Thymus (tissue), 11 donors: Measurements from ENCODE around the gene MBLAC1. TPM values are rescaled to one million over a fixed set of nuclear protein-coding genes. Genes with fewer than 3 reads are reported as not detected.

Experiments
- DNase-seq, 9 donors: peaks; one replicate each; pipeline ENCODE4 v3.0.0-alpha.2; 2013; ENCODE audit warnings: low spot score in 9 of 9, low read depth in 6 of 9, missing footprints in 1 of 9
- H3K27ac ChIP-seq, 2 donors: one replicate each; pipeline ENCODE4 v1.5.1; 2013; ENCODE audit warnings: control low read depth in 1 of 2, low read depth in 1 of 2, low read length in 1 of 2, mild to moderate bottlenecking in 1 of 2, moderate library complexity in 1 of 2
- H3K27me3 ChIP-seq, 2 donors: one replicate each; pipeline ENCODE4 v1.5.1; 2013; ENCODE audit warnings: low read length in 1 of 2; ENCODE audit not compliant: control insufficient read depth in 2 of 2, insufficient read depth in 1 of 2
- H3K36me3 ChIP-seq, 2 donors: one replicate each; pipeline ENCODE4 v1.5.1; 2013; ENCODE audit warnings: low read length in 1 of 2, mild to moderate bottlenecking in 1 of 2, moderate library complexity in 1 of 2; ENCODE audit not compliant: control insufficient read depth in 2 of 2, insufficient read depth in 2 of 2
- H3K4me1 ChIP-seq, 2 donors: one replicate each; pipeline ENCODE4 v1.5.1; 2013; ENCODE audit warnings: low read length in 2 of 2; ENCODE audit not compliant: control insufficient read depth in 2 of 2, insufficient read depth in 2 of 2
- H3K4me3 ChIP-seq, 2 donors: one replicate each; pipeline ENCODE4 v1.5.1; 2013; ENCODE audit warnings: low read length in 2 of 2, control low read depth in 1 of 2, mild to moderate bottlenecking in 1 of 2
- H3K9me3 ChIP-seq, 2 donors: one replicate each; pipeline ENCODE4 v1.5.1; 2013; ENCODE audit warnings: low read length in 1 of 2, mild to moderate bottlenecking in 1 of 2; ENCODE audit not compliant: control insufficient read depth in 2 of 2, insufficient read depth in 1 of 2
- WGBS: extraction: QIAGEN DNeasy Blood & Tissue Kit; methylation state at CpG from one replicate; pipeline ENCODE4 v1.1.7; 2013; 5-methylcytosine and 5-hydroxymethylcytosine counted together
- polyA plus RNA-seq: library from polyadenylated mRNA; stranded (reverse); fragments of 200-250 nt; gene quantifications from one replicate; pipeline ENCODE4 v1.2.3, GENCODE V29; 2013
- total RNA-seq: library from RNA; stranded (reverse); fragments of 120-200 nt; gene quantifications from one replicate; pipeline ENCODE4 v1.2.4, GENCODE V29; 2013
- donor health status: healthy.

MBLAC1 gene
- total and polyA plus RNA-seq, 2 donors = 2.0 to 3.1 TPM

- Histone ChIP-seq H3K27ac (no peak overlapping the region), H3K4me1 (peaks cover 7 to 16% of the 10 kb centered on the region in 2 donors)
- 93% methylated on average over 13 of the region's 13 CpGs for WGBS
Observed at GRCh38 chr7:100093498-100093897, 33.3 kb upstream of the MBLAC1 start.

GRCh38 chr7:100093925-100094486 is 32.8 kb upstream of the MBLAC1 start:
- H3K4me1 ChIP-seq = peaks cover 7 to 16% of the 10 kb centered on the region in 2 donors
- peaks cover 0 to 4% of the 10 kb centered on the region in 2 donors for H3K9me3 ChIP-seq
- 97% methylated on average over 16 of the region's 16 CpGs for WGBS

More at GRCh38 chr7:100093498-100093897, 33.3 kb upstream of the MBLAC1 start:
- DNase-seq = no peak
- peaks cover 75 to 80% of the 10 kb centered on the region in 2 donors for H3K36me3 ChIP-seq
- H3K4me3 ChIP-seq = no peak overlapping the region
- no peaks in the 10 kb centered on the region for H3K27me3 ChIP-seq
- H3K9me3 ChIP-seq = peaks cover 0 to 4% of the 10 kb centered on the region in 2 donors

GRCh38 chr7:100095289-100095688 is 31.5 kb upstream of the MBLAC1 start:
- no peak for DNase-seq

More at GRCh38 chr7:100093925-100094486, 32.8 kb upstream of the MBLAC1 start:
- H3K36me3 ChIP-seq = peaks cover 80 to 85% of the 10 kb centered on the region in 2 donors
- no peak overlapping the region for H3K4me3 ChIP-seq
- H3K27ac ChIP-seq = no peak overlapping the region
- H3K27me3 ChIP-seq = no peaks in the 10 kb centered on the region
- no peak for DNase-seq

GRCh38 chr7:100095704-100096103 is 31.1 kb upstream of the MBLAC1 start:
- Histone ChIP-seq H3K4me1 (peaks cover 9 to 17% of the 10 kb centered on the region in 2 donors), H3K27me3 (no peaks in the 10 kb centered on the region), H3K9me3 (peaks cover 0 to 7% of the 10 kb centered on the region in 2 donors), H3K36me3 (peaks cover 82 to 94% of the 10 kb centered on the region in 2 donors), H3K27ac (no peak overlapping the region), H3K4me3 (no peak overlapping the region)
- whole genome bisulfite sequencing = 98% methylated on average over 17 of the region's 17 CpGs
- no peak for DNase-seq

More at GRCh38 chr7:100095289-100095688, 31.5 kb upstream of the MBLAC1 start:
- H3K36me3 ChIP-seq = peaks cover 86 to 96% of the 10 kb centered on the region in 2 donors
- H3K4me3 ChIP-seq = no peak overlapping the region
- H3K4me1 ChIP-seq = peaks cover 9 to 17% of the 10 kb centered on the region in 2 donors
- WGBS = 96% methylated on average over 9 of the region's 9 CpGs
- H3K9me3 ChIP-seq = peaks cover 0 to 4% of the 10 kb centered on the region in 2 donors
- H3K27me3 ChIP-seq = no peaks in the 10 kb centered on the region
- H3K27ac ChIP-seq = no peak overlapping the region

- H3K27me3 ChIP-seq = no peaks in the 10 kb centered on the region
- H3K36me3 ChIP-seq = peaks cover 55 to 70% of the 10 kb centered on the region in 2 donors
- 97% methylated on average over 10 of the region's 10 CpGs for WGBS
- peaks cover 0 to 12% of the 10 kb centered on the region in 2 donors for H3K9me3 ChIP-seq
- peaks cover 9 to 31% of the 10 kb centered on the region in 2 donors for H3K4me1 ChIP-seq
- no peak overlapping the region for H3K4me3 ChIP-seq
- DNase-seq = no peak
- peak overlapping the region; percentile 52 to 68 for H3K27ac ChIP-seq
Observed at GRCh38 chr7:100098913-100099312, 27.9 kb upstream of the MBLAC1 start.

- DNase-seq = peak in 1 of 9 donors; percentile 34
- WGBS = 84% methylated on average over 12 of the region's 12 CpGs
- Histone ChIP-seq H3K9me3 (peaks cover 0 to 12% of the 10 kb centered on the region in 2 donors), H3K36me3 (peaks cover 55 to 68% of the 10 kb centered on the region in 2 donors), H3K27me3 (no peaks in the 10 kb centered on the region), H3K4me1 (peaks cover 9 to 31% of the 10 kb centered on the region in 2 donors), H3K27ac (peak overlapping the region; percentile 52 to 68), H3K4me3 (peak overlapping the region; percentile 64 to 91)
Observed at GRCh38 chr7:100099452-100099851, 27.3 kb upstream of the MBLAC1 start.

- peak overlapping the region; percentile 43 to 90 for H3K27ac ChIP-seq
- WGBS = under 1% methylated on average over 61 of the region's 61 CpGs
Observed at GRCh38 chr7:100100420-100101015, 26.2 kb upstream of the MBLAC1 start.

GRCh38 chr7:100101016-100101862 is 25.5 kb upstream of the MBLAC1 start, which contains the start of the genes AP4M1 and MCM7:
TSS of gene AP4M1 (plus strand) at chr7:100101643. CDS start at chr7:100101715, 72 bp downstream.
TSS of gene MCM7 (minus strand) at chr7:100101397. CDS start at chr7:100101294, 103 bp downstream.
- Histone ChIP-seq H3K4me1 (peaks cover 9 to 31% of the 10 kb centered on the region in 2 donors), H3K27me3 (no peaks in the 10 kb centered on the region), H3K27ac (peak within 1 kb of the TSS; percentile 84 to 90), H3K36me3 (peaks cover 54 to 64% of the 10 kb centered on the region in 2 donors), H3K9me3 (peaks cover 0 to 10% of the 10 kb centered on the region in 2 donors), H3K4me3 (peak within 1 kb of the TSS; percentile 64 to 91)
- WGBS = under 1% methylated on average over 80 of the region's 80 CpGs
- peak; percentile 86 to 98 (median 92) for DNase-seq

More at GRCh38 chr7:100100420-100101015, 26.2 kb upstream of the MBLAC1 start:
- H3K4me1 ChIP-seq = peaks cover 9 to 31% of the 10 kb centered on the region in 2 donors
- H3K27me3 ChIP-seq = no peaks in the 10 kb centered on the region
- peaks cover 0 to 12% of the 10 kb centered on the region in 2 donors for H3K9me3 ChIP-seq
- peaks cover 54 to 65% of the 10 kb centered on the region in 2 donors for H3K36me3 ChIP-seq
- peak in 8 of 9 donors; percentile 68 to 97 (median 91) for DNase-seq
- peak overlapping the region; percentile 64 to 91 for H3K4me3 ChIP-seq
